HuH-7 (cell line): ENCODE data around the gene HDGFL2.
A peak's percentile ranks its signal among the peaks of the same experiment; 100 is the strongest.

Experiments used
- DNase-seq: peaks from one replicate; pipeline ENCODE4 v3.0.0; 2011; ENCODE audit warnings: low spot score

HDGFL2 gene

DNA sequence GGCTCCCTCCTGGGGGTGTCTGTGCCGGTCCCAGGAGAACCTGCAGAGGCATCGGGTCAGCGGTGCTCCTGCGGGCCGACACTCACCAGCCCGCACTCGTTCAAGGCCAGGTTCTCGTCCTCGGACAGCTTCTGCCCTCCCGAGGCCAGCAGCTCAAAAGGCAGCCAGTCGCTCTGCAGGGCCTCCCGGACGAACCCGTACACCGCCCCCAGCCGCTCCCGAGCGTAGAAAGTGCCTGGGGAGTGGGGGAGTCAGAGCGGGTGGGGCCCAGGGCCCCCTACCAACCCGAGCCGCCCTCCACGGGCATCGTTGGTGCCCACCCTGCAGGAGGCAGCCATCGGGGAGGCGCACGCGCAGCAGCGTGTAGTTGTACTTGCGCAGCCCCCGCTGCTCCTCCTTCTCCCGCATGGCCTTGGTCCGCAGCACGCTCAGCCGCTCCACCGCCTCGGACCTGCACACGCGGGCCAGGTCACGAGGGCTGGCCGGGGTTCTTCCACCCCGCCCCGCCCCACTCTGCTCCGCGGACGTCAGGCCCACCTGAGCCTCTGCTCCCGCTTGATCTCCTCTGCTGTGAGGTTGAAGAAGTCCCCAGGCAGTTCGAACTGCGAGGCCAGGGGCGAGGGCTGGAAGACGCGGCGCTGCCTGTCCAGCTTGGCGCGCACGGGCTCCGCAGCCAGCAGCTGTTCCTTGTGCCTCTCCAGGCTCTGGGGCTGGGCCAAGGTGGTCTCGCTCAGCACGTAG is 26.0 kb upstream of the HDGFL2 start:
- DNase-seq = no peak

DNA sequence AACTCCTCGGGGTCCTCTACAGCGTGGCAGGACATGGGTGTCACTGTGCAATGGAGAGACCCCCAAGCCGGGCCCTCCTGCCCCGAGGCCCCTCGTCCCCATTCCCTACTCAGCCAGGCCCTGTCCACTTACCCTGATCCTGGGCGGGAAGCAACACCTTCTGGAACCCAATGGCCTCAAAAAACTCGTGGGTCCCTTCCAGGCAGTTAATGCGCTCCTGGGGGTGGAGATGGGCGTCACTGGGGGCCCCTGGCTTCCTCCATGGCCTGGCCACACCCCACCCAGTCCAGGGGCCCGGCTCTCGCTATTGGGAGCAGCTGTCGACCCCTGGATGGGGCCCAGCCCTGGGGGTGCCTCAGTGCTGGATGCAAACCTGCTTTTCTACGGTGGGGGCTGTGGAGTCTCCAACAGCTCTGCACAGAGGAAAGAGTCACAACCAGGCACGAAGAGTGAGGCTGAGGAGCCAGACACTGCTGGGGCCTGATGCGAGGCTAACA is 25.3 kb upstream of the HDGFL2 start:
- DNase-seq = no peak

DNA sequence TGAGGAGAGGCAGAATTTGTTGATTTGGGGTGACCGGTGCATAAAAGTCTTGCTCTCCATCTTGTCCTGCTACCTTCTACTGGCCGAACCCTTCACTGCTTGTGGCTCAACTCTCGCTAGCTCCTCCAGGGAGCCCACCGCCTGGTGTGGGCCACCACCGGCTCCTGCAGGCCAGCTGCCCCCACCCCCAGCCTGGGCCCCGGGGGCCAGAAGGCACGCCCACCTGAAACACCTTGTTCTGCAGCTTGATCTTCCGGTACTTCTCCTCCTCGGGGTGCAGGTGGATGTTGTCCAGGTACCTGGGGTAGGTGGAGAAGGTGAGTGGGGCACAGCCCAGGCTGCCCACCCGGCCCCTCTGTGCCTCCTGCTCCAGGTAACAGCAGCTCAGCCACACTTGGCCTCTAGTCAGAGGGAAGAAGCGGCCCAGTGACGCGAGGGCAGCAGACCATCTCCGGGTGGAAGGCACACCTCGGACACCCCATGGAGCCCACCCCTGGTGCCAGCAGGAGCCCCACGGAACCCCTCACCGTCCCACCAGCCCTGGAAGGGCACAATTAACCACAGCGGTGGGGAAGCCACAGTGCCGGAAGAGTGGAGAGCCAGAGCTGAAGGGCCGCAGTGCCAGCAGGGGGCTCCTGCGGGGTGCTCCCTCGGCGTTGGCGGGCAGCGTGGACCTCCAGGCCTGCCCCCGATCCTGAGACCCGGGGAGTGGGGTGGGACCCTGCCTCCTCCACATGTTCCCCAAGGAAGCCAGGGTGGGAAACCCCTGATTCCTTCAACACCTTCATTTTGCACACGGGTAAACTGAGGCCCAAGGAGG is 24.6 kb upstream of the HDGFL2 start:
- no peak for DNase-seq

DNA sequence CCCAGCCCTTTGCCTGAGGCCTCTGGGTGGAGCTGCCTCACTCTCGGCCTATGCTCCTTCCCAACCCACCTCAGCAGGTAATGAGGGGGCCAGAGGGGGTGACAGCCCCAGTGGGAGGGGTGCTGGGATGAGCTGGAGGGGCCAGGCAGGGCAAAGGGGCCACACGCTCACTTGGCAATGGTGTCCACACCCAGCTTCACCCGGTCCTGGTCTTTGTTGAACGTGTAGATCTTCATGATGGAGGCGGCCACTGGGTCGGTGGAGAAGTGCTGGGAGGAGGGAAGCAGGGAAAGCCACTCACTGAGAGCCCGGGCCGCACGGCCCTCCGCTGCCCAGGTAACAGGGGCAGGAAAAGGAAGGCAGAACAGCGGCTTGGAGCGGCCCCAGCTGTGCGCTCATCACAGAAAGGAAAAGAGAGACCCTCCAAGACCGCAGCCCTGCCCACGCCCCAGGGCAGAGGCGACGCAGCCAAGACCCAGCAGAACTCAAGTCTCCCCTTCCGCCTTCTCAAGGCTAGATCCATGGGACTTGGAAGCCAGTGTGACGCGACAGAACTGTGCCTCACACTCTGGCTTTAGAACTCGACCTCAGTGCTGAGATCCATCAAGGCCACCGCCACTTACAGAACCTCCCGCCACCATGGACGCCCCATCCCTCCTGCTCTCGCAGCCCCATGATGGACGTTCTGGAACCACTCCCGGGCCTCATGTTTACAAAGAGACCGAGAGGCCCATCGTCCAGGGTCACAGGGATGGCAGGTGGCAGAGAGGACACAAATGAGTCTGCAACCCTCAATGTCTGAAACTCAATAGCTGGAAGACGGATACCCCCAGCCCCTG is 23.7 kb upstream of the HDGFL2 start:
- DNase-seq = no peak

DNA sequence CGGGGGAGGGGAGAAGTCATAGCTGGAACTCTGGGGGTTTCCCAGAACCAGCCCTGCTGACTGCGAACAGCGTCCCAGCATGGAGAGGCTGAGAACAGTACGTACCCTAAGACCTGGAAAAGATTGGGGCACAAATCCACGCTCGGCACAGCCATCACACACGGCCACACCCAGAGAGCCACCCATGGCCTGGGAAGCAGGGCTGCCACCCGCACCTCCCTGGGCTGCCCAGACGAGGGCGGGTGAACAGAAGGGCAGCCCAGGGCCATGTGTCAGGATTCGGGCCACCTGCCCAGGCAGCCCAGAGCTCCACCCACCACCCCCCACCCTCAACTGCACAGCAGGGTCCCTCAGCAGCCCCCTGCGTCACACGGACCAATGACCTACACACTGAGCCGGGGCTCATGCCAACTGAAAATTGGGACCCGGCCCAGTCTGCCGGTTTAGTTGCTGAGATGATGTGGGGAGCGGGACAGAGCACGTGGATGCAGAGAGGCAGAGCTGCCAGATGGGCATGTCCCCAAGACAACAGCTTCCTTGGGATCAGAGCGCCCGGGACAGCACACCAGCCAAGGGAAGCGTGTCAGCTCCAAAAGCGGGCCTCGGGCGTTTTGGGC is 23.0 kb upstream of the HDGFL2 start:
- DNase-seq = no peak

DNA sequence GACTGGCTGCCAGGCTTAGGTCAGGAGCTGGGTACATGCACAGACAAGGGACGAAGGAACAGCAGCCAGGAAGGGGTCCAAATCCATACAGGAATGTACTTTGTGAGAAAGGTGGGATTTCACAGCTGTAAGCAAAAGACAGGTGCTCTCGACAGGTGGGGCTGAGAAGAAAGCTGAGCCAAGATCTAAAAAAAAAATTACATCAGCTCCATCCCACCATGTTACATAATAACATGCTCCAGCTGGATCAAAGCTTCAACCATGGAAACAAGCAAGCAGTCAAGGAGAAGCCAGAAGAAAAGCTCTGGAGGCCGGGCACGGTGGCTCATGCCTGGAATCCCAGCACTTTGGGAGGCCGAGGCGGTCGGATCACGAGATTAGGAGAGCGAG is 22.5 kb upstream of the HDGFL2 start:
- DNase-seq = no peak

GRCh38 chr19:4452230-4452990 is 19.7 kb upstream of the HDGFL2 start:
- DNase-seq = no peak

GRCh38 chr19:4453232-4454179 is 18.6 kb upstream of the HDGFL2 start:
- DNase-seq = no peak

DNA sequence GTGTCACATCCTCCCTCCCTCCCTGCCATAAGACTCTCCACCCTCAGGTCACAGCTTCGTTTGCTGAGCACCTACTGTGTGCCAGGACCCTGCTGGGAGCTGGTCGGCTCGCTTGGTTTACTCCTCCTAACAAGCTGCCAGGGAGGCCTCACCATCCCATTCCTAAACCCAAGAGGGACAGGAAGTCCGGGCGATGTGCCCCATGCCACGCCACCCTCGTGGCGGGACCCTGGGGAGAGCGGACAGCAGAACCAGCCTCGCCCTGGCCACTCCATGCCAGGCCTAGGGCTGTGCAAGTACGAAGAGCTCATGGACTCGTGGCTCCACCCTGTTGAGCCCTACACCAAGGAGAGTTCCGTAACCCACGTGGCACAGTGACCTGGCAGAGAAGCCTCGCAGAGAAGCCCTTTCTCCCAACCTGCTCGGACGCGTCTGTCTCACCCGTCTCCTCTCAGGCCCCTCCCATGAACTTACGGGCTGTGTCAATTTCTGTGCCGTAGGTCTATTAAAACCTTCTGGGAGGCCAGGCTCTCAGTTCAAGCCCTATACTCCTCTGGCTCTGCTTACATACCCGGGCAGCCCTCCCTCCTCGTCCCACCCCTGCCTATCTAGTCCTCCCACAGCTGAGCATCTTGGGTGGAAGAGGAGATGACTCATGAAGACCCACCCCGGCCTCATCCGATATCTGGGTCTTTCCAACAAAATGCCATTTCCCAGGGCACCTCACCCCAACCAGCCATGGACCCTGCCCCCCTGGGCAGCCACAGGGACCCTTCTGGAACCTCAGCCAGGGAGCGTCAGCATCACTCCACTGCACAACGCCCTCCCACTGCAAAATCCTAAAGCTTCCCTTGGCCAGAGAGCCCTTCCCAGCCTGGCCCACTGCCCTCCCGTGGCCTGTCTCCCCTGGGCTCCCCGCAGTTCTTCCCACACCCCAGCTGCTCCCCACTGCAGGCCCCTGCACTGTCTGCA is 17.1 kb upstream of the HDGFL2 start:
- no peak for DNase-seq

- DNase-seq = no peak
Observed at GRCh38 chr19:4455719-4456475, 16.2 kb upstream of the HDGFL2 start.

GRCh38 chr19:4456476-4456842 is 15.6 kb upstream of the HDGFL2 start:
- DNase-seq = no peak

DNA sequence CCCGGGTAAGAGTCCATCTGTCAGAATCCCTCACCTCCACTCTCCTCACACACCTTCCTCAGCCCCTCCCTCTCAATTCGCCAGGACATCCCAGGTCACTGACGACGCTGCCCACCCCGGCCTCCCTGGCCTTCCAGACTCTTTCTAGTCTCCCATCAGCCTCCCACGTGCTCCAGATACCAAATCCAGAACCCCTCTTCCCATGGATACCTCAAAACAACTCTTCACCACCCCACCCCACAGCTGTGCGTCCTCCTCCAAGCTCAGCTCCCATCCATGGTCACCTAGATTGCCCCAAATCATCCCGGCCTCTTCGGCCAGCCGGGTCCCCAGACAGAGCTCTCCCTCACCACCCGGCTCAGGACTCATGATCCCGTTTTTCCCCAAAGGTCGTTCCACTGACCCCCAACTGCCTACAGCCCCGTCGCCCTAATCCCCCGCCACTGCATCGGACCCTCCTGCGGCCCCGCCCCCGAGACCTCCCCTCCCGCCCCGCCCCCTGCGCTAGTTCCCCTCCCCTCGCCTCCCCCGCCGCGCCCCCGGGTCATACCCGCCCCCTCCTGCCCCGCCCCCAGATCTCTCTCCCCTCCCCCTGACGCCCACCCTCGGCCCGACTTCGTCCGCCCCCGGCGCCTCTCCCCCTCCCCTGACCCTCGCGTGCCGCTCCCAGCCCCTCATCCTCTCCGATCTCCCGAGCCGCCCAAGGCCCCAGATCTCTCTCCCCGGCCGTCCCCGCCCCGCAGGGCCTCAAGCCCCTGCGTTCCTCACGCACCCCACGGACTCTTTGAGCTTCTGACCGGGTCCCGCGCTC is 15.0 kb upstream of the HDGFL2 start:
- DNase-seq = peak; percentile 71

DNA sequence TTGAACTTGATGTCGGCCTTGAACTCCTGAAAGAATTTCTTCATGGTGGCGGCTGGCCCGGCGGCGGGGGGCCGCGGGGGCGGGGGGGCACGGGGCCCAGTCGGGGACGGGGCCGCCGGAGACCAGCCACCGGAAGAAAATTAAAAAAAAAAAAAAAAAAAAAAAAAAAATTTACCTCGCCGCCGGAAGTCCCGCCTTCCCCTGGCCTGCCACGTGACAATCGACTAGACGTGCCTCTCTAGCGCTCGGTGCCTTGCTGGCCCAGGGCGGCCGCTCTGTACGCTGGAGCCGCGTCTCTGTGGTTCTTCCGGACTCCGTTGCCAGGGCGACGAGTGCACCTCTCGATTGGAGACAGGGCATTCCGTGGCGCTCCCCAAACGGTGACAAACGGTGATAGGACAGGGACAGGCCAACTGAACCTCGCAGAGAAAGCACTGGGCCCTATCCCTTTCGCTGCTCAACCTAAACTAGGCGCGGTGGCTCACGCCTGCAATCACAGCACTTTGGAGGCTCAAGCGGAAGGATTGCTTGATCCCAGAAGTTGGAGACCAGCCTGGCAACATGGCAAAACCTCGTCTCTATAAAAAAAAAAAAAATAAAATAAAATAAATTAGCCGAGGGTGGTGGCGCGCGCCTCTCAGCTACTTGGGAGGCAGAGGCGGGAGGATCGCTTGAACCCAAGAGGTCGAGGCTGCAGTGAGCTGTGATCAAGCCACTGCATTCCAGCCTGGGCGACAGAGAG is 14.3 kb upstream of the HDGFL2 start, which contains the start of gene UBXN6:
Gene UBXN6 (minus strand): TSS at position 141 of the 742 bp plus-strand sequence. CDS start 97 bp downstream, at position 44.
- DNase-seq = peak; percentile 91

GRCh38 chr19:4464815-4465581 is 7.1 kb upstream of the HDGFL2 start:
- DNase-seq = no peak

DNA sequence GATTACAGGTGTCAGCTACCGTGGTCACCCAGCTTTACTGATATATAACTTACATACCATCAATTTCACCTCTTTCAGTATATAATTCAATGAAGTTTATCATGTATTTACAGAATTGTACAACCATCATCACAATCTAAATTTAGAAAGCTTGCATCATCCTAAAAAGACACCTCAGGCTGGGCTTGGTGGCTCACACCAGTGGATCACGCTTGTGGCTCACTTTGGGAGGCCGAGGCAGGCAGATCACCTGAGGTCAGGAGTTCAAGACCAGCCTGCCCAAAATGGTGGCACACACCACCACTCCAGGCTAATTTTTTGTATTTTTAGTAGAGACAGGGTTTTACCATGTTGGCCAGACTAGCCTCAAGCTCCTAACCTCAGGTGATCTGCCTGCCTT is 4.3 kb upstream of the HDGFL2 start:
- DNase-seq = no peak
